H9 (cell line): ENCODE results near the gene MEIS2. TPM values are rescaled to one million over a fixed set of nuclear protein-coding genes. Genes with fewer than 3 reads are reported as not detected.

Source experiments
- DNase-seq: peaks from one replicate; pipeline ENCODE4 v3.0.0-alpha.2; 2017
- H2AFZ ChIP-seq: one replicate; pipeline ENCODE4 v1.6.1; 2013; ENCODE audit warnings: mild to moderate bottlenecking, low read length, control low read depth, moderate library complexity
- H2AK5ac ChIP-seq: 2 replicates; pipeline ENCODE4 v1.6.1; 2013; ENCODE audit warnings: low read length, control low read depth, mixed read lengths; ENCODE audit not compliant: insufficient read length
- H2BK120ac ChIP-seq: one replicate; pipeline ENCODE4 v1.6.1; 2013; ENCODE audit warnings: low read depth, mild to moderate bottlenecking, low read length, control low read depth, inconsistent platforms; ENCODE audit not compliant: poor library complexity, severe bottlenecking
- H2BK12ac ChIP-seq: 2 replicates; pipeline ENCODE4 v1.6.1; 2013; ENCODE audit warnings: low read length, control low read depth, mixed read lengths, low read depth; ENCODE audit not compliant: insufficient read length
- H2BK15ac ChIP-seq: 2 replicates; pipeline ENCODE4 v1.6.1; 2013; ENCODE audit warnings: low read depth, low read length, control low read depth
- H2BK20ac ChIP-seq: one replicate; pipeline ENCODE4 v1.6.1; 2013; ENCODE audit warnings: low read depth, mild to moderate bottlenecking, low read length, control low read depth, inconsistent platforms; ENCODE audit not compliant: poor library complexity, severe bottlenecking
- H2BK5ac ChIP-seq: 2 replicates; pipeline ENCODE4 v1.6.1; 2013; ENCODE audit warnings: low read length, control low read depth, mixed read lengths; ENCODE audit not compliant: insufficient read length
- H3K14ac ChIP-seq: 2 replicates; pipeline ENCODE4 v1.6.1; 2013; ENCODE audit warnings: low read length, control low read depth; ENCODE audit not compliant: insufficient read depth
- H3K18ac ChIP-seq: 2 replicates; pipeline ENCODE4 v1.6.1; 2013; ENCODE audit warnings: low read depth, mild to moderate bottlenecking, mixed read lengths, low read length, control low read depth; ENCODE audit not compliant: insufficient read length
- H3K23ac ChIP-seq: 2 replicates; pipeline ENCODE4 v1.6.1; 2013; ENCODE audit warnings: low read length, control low read depth, mixed read lengths, low read depth; ENCODE audit not compliant: insufficient read length
- H3K23me2 ChIP-seq: 2 replicates; pipeline ENCODE4 v1.6.1; 2013; ENCODE audit warnings: low read depth, mild to moderate bottlenecking, mixed read lengths, low read length, control low read depth; ENCODE audit not compliant: insufficient read length, poor library complexity, severe bottlenecking
- H3K27ac ChIP-seq: 2 replicates; pipeline ENCODE4 v1.5.1; 2013; ENCODE audit warnings: low read length, control low read depth, mixed read lengths, low read depth; ENCODE audit not compliant: insufficient read length
- H3K27me3 ChIP-seq: 2 replicates; pipeline ENCODE4 v1.6.1; 2013; ENCODE audit warnings: low read length, control low read depth, inconsistent platforms; ENCODE audit not compliant: insufficient read depth
- H3K4ac ChIP-seq: 2 replicates; pipeline ENCODE4 v1.6.1; 2013; ENCODE audit warnings: low read depth, mild to moderate bottlenecking, control low read depth, inconsistent platforms, low read length, moderate library complexity
- H3K4me1 ChIP-seq: 2 replicates; pipeline ENCODE4 v1.6.1; 2013; ENCODE audit warnings: low read length, control low read depth, inconsistent platforms; ENCODE audit not compliant: insufficient read depth
- H3K4me2 ChIP-seq: 2 replicates; pipeline ENCODE4 v1.6.1; 2013; ENCODE audit warnings: low read length, control low read depth, mixed read lengths; ENCODE audit not compliant: insufficient read length, insufficient read depth
- H3K56ac ChIP-seq: 2 replicates; pipeline ENCODE4 v1.6.1; 2013; ENCODE audit warnings: low read depth, mild to moderate bottlenecking, mixed read lengths, low read length, control low read depth; ENCODE audit not compliant: insufficient read length
- H3K79me1 ChIP-seq: 2 replicates; pipeline ENCODE4 v1.6.1; 2013; ENCODE audit warnings: low read depth, mild to moderate bottlenecking, moderate library complexity, low read length, control low read depth, inconsistent platforms; ENCODE audit not compliant: insufficient read depth, poor library complexity, severe bottlenecking
- H3K79me2 ChIP-seq: 2 replicates; pipeline ENCODE4 v1.6.1; 2013; ENCODE audit warnings: low read length, control low read depth, inconsistent platforms; ENCODE audit not compliant: insufficient read depth
- H3K9ac ChIP-seq: 2 replicates; pipeline ENCODE4 v1.6.1; 2013; ENCODE audit warnings: low read length, control low read depth, mixed read lengths; ENCODE audit not compliant: insufficient read length; ENCODE audit errors: extremely low read depth
- H3K9me3 ChIP-seq: one replicate; pipeline ENCODE4 v1.6.1; 2013; ENCODE audit warnings: low read depth, low read length, inconsistent platforms; ENCODE audit not compliant: control insufficient read depth
- H3T11ph ChIP-seq: one replicate; pipeline ENCODE4 v1.6.1; 2013; ENCODE audit warnings: mild to moderate bottlenecking, low read length, control low read depth, inconsistent platforms
- H4K20me1 ChIP-seq: one replicate; pipeline ENCODE4 v1.6.1; 2013; ENCODE audit not compliant: control insufficient read depth, insufficient read length, insufficient read depth
- H4K5ac ChIP-seq: 2 replicates; pipeline ENCODE4 v1.6.1; 2013; ENCODE audit warnings: low read depth, mild to moderate bottlenecking, mixed read lengths, low read length, control low read depth; ENCODE audit not compliant: insufficient read length
- H4K8ac ChIP-seq: replicated peaks from 2 replicates; pipeline ENCODE4 v1.6.1; 2013; ENCODE audit warnings: low read length, control low read depth, mixed read lengths, low read depth; ENCODE audit not compliant: insufficient read length
- H4K91ac ChIP-seq: 2 replicates; pipeline ENCODE4 v1.6.1; 2013; ENCODE audit warnings: low read depth, mild to moderate bottlenecking, moderate library complexity, mixed read lengths, low read length, control low read depth; ENCODE audit not compliant: insufficient read length
- H3K27ac Mint-ChIP-seq, 3 experiments: 2 replicates in 2 of 3; 3 replicates in 1 of 3; pipeline ENCODE4 v1.8.0; 2020 to 2021; ENCODE audit warnings: mixed read lengths in 3 of 3, mild to moderate bottlenecking in 1 of 3, moderate library complexity in 1 of 3
- H3K27me3 Mint-ChIP-seq: 2 replicates; pipeline ENCODE4 v1.8.0; 2021; ENCODE audit warnings: low read depth, mild to moderate bottlenecking, moderate library complexity, mixed read lengths
- H3K36me3 Mint-ChIP-seq, 3 experiments: 2 replicates in 2 of 3; 3 replicates in 1 of 3; pipeline ENCODE4 v1.8.0; 2020 to 2021; ENCODE audit warnings: low read depth in 3 of 3, mixed read lengths in 3 of 3; ENCODE audit not compliant: insufficient read depth in 1 of 3
- H3K4me1 Mint-ChIP-seq, 2 experiments: 2 replicates each; pipeline ENCODE4 v1.8.0; 2020; ENCODE audit warnings: mixed read lengths in 2 of 2
- H3K4me3 Mint-ChIP-seq, 2 experiments: 2 replicates in 1 of 2; 3 replicates in 1 of 2; pipeline ENCODE4 v1.8.0; 2020 to 2021; ENCODE audit warnings: mild to moderate bottlenecking in 2 of 2, mixed read lengths in 2 of 2, moderate library complexity in 1 of 2
- H3K9me3 Mint-ChIP-seq, 2 experiments: 2 replicates in 1 of 2; 3 replicates in 1 of 2; pipeline ENCODE4 v1.8.0; 2020; ENCODE audit warnings: mild to moderate bottlenecking in 2 of 2, mixed read lengths in 2 of 2, moderate library complexity in 1 of 2
- CTCF ChIP-seq: fragments of 200-600 bp; sonication (generic); conservative IDR thresholded peaks from 3 replicates; pipeline ENCODE4 v1.8.0; 2021; ENCODE audit warnings: antibody characterized with exemption, mild to moderate bottlenecking
- WGBS: extraction: QIAGEN DNeasy Blood & Tissue Kit; methylation state at CpG from one replicate; pipeline ENCODE4 v1.1.7; 2013; ENCODE audit warnings: missing lambda C conversion rate, low lambda C conversion rate, mixed read lengths; ENCODE audit not compliant: insufficient read length; ENCODE audit errors: extremely low coverage; 5-methylcytosine and 5-hydroxymethylcytosine counted together
- total RNA-seq: library from RNA; stranded (reverse); gene quantifications from 2 replicates; pipeline ENCODE4 v1.2.1, GENCODE V29; 2021

The MEIS2 gene
- total RNA-seq, 1 experiment from 2014 or later = 0.35 TPM

GRCh38 chr15:37007301-37007700 lies 93.0 kb downstream of the MEIS2 start:
- Histone ChIP-seq H3K14ac (no peak overlapping the region), H3K79me2 (no peaks in the 10 kb centered on the region), H2AK5ac (no peak overlapping the region), H3K9ac (no peak overlapping the region), H3K4me1 (no peaks in the 10 kb centered on the region), H3K9me3 (no peaks in the 10 kb centered on the region), H3T11ph (no peak overlapping the region), H3K18ac (no peak overlapping the region), H3K23ac (no peak overlapping the region), H2BK120ac (no peak overlapping the region), H3K27ac (no peak overlapping the region), H3K4me2 (no peak overlapping the region), H3K27me3 (no peaks in the 10 kb centered on the region), H2BK20ac (no peak overlapping the region), H4K91ac (no peak overlapping the region), H4K8ac (no peak overlapping the region), H2BK15ac (no peak overlapping the region), H4K5ac (no peak overlapping the region), H2BK5ac (no peak overlapping the region), H2BK12ac (no peak overlapping the region), H2AFZ (no peak overlapping the region), H3K79me1 (no peaks in the 10 kb centered on the region), H3K23me2 (no peaks in the 10 kb centered on the region), H3K56ac (no peak overlapping the region), H4K20me1 (no peaks in the 10 kb centered on the region), H3K4ac (no peak overlapping the region)
- Mint-ChIP-seq H3K4me1 (peaks cover 5 to 12% of the 10 kb centered on the region in 2 experiments), H3K36me3 (no peaks in the 10 kb centered on the region; a peak in 1 of 7 replicates), H3K27me3 (no peaks in the 10 kb centered on the region), H3K27ac (no peak overlapping the region), H3K4me3 (no peak overlapping the region), H3K9me3 (no peaks in the 10 kb centered on the region)
- no CpG with 5 or more reads among the region's 2 CpGs for whole genome bisulfite sequencing
- TF ChIP-seq CTCF = no peak
- no peak for DNase-seq
